Ovary (tissue), 9 donors: ENCODE data around the gene PGBD1. TPM values are rescaled to one million over a fixed set of nuclear protein-coding genes. Genes with fewer than 3 reads are reported as not detected.

ENCODE experiments used
- DNase-seq, 5 donors: peaks; one replicate each; pipeline ENCODE4 v3.0.0-alpha.2; 2019 to 2020
- H3K27ac ChIP-seq, 2 donors: fragments of 200-600 bp; one replicate each; pipeline versions ENCODE4 v1.5.1 to v1.8.0; 2019 to 2022
- H3K27me3 ChIP-seq: fragments of 200-600 bp; one replicate; pipeline ENCODE4 v1.8.0; 2022
- H3K36me3 ChIP-seq: fragments of 200-600 bp; sonication (generic); one replicate; pipeline ENCODE4 v1.5.1; 2019
- H3K4me1 ChIP-seq: one replicate; pipeline ENCODE4 v1.8.1; 2013; ENCODE audit warnings: mild to moderate bottlenecking, moderate library complexity; ENCODE audit not compliant: insufficient read depth
- H3K4me3 ChIP-seq: fragments of 200-600 bp; sonication (generic); one replicate; pipeline ENCODE4 v1.5.1; 2017
- H3K9me3 ChIP-seq, 2 donors: fragments of 200-600 bp in 1 of 2; sonication (generic) in 1 of 2; one replicate each; pipeline versions ENCODE4 v1.5.1 to v1.8.1; 2013 to 2019; ENCODE audit warnings: mild to moderate bottlenecking in 1 of 2, moderate library complexity in 1 of 2
- CTCF ChIP-seq, 3 donors: fragments of 450-650 bp in 2 of 3; fragments of 200-600 bp in 1 of 3; IDR thresholded peaks; one replicate each; pipeline versions ENCODE4 v1.5.1 to v1.8.0; 2016 to 2022; ENCODE audit warnings: antibody characterized with exemption in 3 of 3, mild to moderate bottlenecking in 1 of 3
- EP300 ChIP-seq: sonication (generic); formaldehyde crosslinking; IDR thresholded peaks from one replicate; pipeline ENCODE4 v1.6.1; 2017; ENCODE audit warnings: antibody characterized with exemption
- POLR2A ChIP-seq: fragments of 450-650 bp; IDR thresholded peaks from one replicate; pipeline ENCODE4 v1.6.1; 2017; ENCODE audit warnings: antibody characterized with exemption, mild to moderate bottlenecking, moderate library complexity
- WGBS, 3 donors: extraction: QIAGEN DNeasy Blood & Tissue Kit in 1 of 3; methylation state at CpG; one replicate each; pipeline versions ENCODE4 v1.1.5 to v1.1.7; 2013 to 2017; 5-methylcytosine and 5-hydroxymethylcytosine counted together
- intact Hi-C, 4 donors: fragments of 100-400 bp; cut with DNase I; formaldehyde crosslinking; loops; one replicate each; pipeline versions ENCODE4 v1.11.0 to v1.15.1; 2022 to 2023
- polyA plus RNA-seq, 2 donors: library from polyadenylated mRNA; stranded (reverse); fragments of 200-250 nt in 1 of 2; fragments of 350-450 nt in 1 of 2; fragmentation: Illumina TruSeq in 1 of 2; extraction: RNeasy Lipid Tissue Mini Kit (QIAGEN cat#74804) in 1 of 2; gene quantifications; one replicate each; pipeline ENCODE4 v1.2.3, GENCODE V29; 2013 to 2014
- total RNA-seq, 7 donors: library from RNA; depleted of rRNA in 2 of 7; stranded (reverse); fragments of >200 nt in 2 of 7; fragmentation: NEBNext Ultra II Directional in 3 of 7; extraction: Animal tissue kit (Norgen Biotek cat#: 25700) in 3 of 7; gene quantifications; one replicate each; pipeline versions ENCODE4 v1.1.0 to v1.2.4, GENCODE V29; 2016 to 2023
- donor health status: DM: no; HTN: no; CAD: no; lungs with moderate emphysema.
- donor health status: DM: no; HTN: no; CAD: no.
- donor health status: Bipolar disorder and iron deficiency.
- donor health status: DM: yes; HTN: yes; CAD: no.
- donor health status: DM: no; HTN: no; CAD: no.
- donor health status: DM: yes; HTN: yes; CAD: no.

PGBD1 gene
- total and polyA plus RNA-seq, 9 donors: 1.8 to 5.0 (median 3.5) TPM

- intact Hi-C loops: no loop called here
- H3K9me3 ChIP-seq: peaks cover 0 to 2% of the 10 kb centered on the region in 2 donors
- DNase-seq: no peak
- H3K4me1 ChIP-seq: no peaks in the 10 kb centered on the region
- H3K36me3 ChIP-seq: no peaks in the 10 kb centered on the region
- WGBS, 3 donors: 39 to 52% (median 49%) methylated on average over 1 of the region's 1 CpG
- no peak overlapping the region for H3K4me3 ChIP-seq
- TF ChIP-seq EP300 (no peak), POLR2A (no peak), CTCF (IDR thresholded peaks at IDR 0.05) (no peak)
- no peaks in the 10 kb centered on the region for H3K27me3 ChIP-seq
- H3K27ac ChIP-seq: no peak overlapping the region
These were observed 62.7 kb downstream of the PGBD1 start for GRCh38 chr6:28343898-28344677.

GRCh38 chr6:28345201-28345600 is 63.8 kb downstream of the PGBD1 start:
- intact Hi-C loops: no loop called here
- WGBS, 3 donors: 76 to 98% (median 89%) methylated on average over 1 of the region's 1 CpG

DNA sequence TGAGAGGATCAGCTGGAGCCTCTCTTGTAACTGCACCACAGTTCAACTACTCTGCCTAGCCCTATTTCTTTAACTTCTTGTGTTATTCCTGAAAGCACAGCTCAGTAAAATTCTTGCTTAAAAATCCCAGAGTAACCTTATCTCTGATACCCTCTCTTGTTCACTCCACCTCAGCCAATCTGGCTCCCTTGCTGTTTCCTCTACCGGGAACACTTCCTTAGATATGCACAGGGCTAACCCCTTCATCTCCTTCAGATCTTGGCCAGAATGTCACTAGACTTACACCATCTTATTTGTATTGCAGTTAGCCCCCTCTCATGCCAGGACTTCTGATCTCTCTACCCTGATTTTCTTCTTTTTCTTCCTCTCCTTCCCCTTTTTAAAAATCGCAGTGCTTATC is 65.7 kb downstream of the PGBD1 start:
- no peak overlapping the region for H3K27ac ChIP-seq
- TF ChIP-seq CTCF (IDR thresholded peaks at IDR 0.05) (no peak), POLR2A (no peak), EP300 (no peak)
- H3K27me3 ChIP-seq: no peaks in the 10 kb centered on the region
- intact Hi-C loops: no loop called here
- H3K36me3 ChIP-seq: no peaks in the 10 kb centered on the region
- peaks cover 3% of the 10 kb centered on the region for H3K4me1 ChIP-seq
- 25 to 31% (median 29%) methylated on average over 2 of the region's 2 CpGs for WGBS, 3 donors
- no peaks in the 10 kb centered on the region for H3K9me3 ChIP-seq
- DNase-seq: no peak
- H3K4me3 ChIP-seq: no peak overlapping the region

More at GRCh38 chr6:28345201-28345600, 63.8 kb downstream of the PGBD1 start:
- no peaks in the 10 kb centered on the region for H3K4me1 ChIP-seq
- H3K27me3 ChIP-seq: no peaks in the 10 kb centered on the region
- peaks cover 0 to 2% of the 10 kb centered on the region in 2 donors for H3K9me3 ChIP-seq
- H3K27ac ChIP-seq: no peak overlapping the region
- TF ChIP-seq POLR2A: no peak
- TF ChIP-seq EP300: no peak
- no peak for TF ChIP-seq CTCF (IDR thresholded peaks at IDR 0.05)
- no peak for DNase-seq
- no peak overlapping the region for H3K4me3 ChIP-seq
- no peaks in the 10 kb centered on the region for H3K36me3 ChIP-seq

- intact Hi-C loops: no loop called here
- H3K27ac ChIP-seq: peak overlapping the region; percentile 1 to 40
These were observed 68.0 kb downstream of the PGBD1 start for GRCh38 chr6:28349344-28349891.

More at GRCh38 chr6:28349344-28349891, 68.0 kb downstream of the PGBD1 start:
- Histone ChIP-seq H3K4me3 (peak overlapping the region; percentile 76), H3K36me3 (no peaks in the 10 kb centered on the region), H3K27me3 (no peaks in the 10 kb centered on the region), H3K4me1 (peaks cover 3% of the 10 kb centered on the region), H3K9me3 (no peaks in the 10 kb centered on the region)
- no peak for TF ChIP-seq EP300
- no peak for TF ChIP-seq POLR2A
- no peak for TF ChIP-seq CTCF (IDR thresholded peaks at IDR 0.05)
- no peak for DNase-seq
- WGBS, 3 donors: 1 to 3% (median 3%) methylated on average over 9 of the region's 9 CpGs
